ENCODE measurements around the gene USP34.
"Not testable (repeated sequence)": the region's sequence is repeated elsewhere in the genome, so short reads cannot be mapped to it uniquely, and the experiment has no call there.

The USP34 gene

DNA sequence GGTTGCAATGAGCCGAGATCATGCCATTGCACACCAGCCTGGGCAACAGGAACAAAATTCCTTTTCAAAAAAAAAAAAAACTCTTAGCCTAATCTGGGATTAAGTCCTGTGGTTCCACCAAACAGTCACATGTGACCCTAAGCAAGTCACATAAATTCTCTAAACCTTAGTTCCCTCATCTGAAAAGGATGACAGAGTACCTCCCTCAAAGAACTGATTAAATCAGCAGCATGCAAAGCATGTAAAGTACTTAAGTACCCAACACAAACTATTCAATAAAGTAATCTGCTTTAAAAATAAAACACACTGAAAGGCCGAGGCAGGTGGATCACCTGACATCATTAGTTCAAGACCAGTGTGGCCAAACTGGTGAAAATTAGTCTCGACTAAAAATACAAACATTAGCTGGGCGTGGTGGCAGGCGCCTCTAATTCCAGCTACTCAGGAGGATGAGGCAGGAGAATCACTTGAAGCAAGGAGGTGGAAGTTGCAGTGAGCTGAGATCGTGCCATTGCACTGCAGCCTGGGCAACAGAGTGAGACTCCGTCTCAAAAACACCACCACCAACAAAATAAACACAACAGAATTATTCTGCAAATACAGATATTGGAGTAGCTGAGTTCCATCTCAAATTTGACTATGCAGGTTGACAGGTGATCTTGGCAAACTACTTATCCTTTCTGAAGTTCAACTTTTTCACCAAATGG is 7.0 kb downstream of the USP34 start:
- no peak for DNase-seq (ENCODE audit: low read depth)

DNA sequence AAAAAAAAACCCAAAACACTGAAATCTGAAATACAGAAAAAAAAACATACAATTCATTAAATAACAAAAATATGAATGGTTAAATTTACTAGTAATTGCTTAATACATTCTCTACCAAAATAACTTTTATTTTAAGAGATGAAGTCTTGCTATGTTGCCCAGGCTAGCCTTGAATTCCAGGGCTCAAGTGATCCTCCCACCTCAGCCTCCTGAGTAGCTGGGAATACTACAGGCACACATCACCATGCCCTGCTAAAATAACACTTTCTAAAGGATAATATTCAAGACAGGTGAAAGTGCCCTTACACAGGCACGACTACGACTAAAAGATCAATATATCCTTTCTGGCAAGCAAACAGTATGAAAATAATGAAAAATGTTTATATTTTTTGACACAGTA is 9.5 kb downstream of the USP34 start:
- DNase-seq (ENCODE audit: low read depth): no peak

DNA sequence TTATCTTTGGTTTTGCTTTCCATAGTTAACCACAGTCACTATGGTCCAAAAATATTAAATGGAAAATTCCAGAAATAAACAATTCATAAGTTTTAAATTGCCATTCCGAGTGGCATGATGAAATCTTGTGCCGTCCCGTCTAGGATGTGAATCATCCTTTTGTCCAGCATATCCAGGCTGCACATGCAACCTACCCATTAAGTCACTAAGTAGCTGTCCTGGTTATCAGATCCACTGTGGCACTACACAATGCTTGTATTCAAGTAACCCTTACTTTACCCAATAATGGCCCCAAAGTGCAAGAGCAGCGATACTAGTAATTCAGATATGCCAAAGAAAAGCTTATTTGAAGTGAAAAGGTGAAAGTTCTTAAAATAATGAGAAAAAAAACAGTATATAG is 10.7 kb downstream of the USP34 start:
- DNase-seq (ENCODE audit: low read depth): no peak

DNA sequence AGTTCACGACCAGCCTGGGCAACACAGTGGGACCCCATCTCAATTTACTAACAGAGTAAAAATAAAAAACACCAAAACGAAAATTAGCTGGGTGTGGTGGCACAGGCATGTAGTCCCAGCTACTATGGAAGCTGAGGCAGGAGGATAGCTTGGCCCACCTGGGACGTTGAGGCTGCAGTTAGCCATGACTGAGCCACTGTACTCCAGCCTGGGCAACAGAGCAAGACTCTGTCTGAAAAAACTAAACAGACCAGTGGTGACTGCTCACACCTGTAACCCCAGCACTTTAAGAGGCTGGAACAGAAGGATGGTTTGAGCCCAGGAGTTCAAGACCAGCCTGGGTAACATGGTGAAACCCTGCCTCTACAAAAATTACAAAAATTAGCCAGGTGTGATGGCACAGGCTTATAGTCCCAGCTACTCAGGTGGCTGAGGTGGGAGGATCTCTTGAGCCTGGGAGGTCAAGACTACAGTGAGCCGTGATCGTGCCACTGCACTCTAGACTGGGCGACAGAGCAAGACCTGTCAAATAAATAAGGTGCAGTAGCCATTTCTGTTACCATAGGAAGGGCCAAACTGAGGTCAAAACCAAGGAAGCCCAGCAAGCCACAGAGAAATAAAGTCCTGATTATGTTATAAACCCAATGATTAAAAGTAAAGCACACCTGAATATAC is 14.0 kb downstream of the USP34 start:
- no peak for DNase-seq (ENCODE audit: low read depth)

DNA sequence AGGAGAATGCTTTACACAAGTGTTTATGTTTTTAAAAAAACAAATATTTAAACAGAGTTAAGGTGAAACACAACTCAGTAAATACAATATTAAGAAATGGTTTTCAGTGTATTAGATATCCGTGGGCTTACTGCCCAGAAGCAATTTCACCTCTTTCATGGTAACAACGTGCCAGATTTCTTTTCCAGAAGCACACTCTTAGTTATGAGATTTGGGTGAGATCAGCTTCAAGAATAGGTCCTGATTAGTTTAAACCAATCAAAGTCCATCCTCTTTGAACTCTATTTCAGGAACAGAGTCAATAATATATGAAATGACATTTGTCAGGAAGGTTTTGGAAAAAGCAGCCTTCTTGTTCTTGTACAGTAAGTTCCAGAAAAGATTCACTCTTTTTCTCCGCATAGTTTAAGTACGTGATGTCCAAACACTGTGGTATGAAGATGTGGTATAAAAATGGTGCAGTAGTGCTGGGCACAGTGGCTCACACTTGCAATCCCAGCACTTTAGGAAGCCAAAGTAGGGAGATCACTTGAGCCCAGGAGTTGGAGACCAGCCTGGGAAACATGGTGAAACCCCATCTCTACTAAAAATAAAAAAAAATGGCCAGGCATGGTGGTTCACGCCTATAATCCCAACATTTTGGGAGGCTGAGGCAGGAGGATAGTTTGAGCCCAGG is 14.7 kb downstream of the USP34 start:
- no peak for DNase-seq (ENCODE audit: low read depth)

DNA sequence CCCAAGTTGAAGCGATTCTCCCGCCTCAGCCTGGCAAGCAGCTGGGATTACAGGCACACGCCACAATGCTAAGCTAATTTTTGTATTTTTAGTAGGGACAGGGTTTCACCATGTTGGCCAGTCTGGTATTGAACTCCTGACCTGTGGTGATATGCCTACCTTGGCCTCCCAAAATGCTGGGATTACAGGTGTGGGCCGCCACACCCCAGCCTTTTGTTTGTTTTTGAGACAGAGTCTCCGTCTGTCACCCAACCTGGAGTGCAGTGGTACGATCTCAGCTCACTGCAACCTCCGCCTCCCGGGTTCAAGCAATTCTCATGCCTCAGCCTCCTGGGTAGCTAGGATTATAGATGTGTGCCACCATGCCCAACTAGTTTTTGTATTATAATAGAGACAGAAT is 15.9 kb downstream of the USP34 start:
- not testable (repeated sequence) for DNase-seq (ENCODE audit: low read depth)

DNA sequence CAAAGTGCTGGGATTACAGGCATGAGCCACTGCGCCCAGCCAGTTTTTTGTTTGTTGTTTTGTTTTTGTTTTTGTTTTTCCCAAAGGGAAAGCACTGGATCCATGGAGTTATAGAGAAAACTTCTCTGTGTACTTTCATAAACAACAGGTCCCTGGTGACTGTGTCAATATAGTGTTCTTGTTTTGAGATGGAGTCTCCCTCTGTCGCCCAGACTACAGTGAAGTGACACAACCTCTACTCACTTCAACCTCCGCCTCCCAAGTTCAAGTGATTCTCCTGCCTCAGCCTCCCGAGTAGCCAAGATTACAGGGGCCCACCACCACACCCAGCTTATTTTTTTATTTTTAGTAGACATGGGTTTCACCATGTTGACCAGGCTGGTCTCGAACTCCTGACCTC is 16.5 kb downstream of the USP34 start:
- DNase-seq (ENCODE audit: low read depth): no peak

DNA sequence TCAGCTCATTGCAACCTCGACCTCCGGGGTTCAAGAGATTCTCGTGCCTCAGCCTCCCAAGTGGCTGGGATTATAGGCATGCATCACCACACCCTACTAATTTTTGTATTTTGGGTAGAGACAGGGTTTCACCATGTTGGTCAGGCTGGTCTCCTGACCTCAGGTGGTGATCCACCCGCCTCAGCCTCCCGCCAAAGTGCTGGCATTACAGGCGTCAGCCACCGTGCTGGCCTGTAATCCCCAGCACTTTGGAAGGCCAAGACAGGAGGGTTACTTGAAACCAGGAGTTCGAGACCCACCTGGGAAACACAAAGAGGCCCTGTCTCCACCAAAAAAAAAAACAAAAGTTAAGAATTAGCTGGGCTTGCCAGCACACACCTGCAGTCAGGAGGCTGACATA is 18.5 kb downstream of the USP34 start:
- no peak for DNase-seq (ENCODE audit: low read depth)

DNA sequence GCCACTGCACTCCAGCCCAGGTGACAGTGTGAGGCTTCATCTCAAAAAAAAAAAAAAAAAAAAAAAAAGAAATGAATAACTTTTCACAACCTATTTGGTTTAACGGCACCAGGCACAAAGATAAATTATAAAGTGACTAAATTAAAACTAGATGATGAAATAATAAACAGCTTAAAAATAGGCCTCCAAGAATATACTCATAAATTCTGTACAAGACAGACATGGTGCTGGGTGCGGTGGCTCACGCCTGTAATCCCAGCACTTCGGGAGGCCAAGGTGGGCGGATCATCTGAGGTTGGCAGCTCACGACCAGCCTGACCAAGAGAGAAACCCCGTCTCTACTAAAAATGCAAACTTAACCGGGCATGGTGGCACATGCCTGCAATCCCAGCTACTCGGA is 19.7 kb downstream of the USP34 start:
- DNase-seq (ENCODE audit: low read depth): no peak

DNA sequence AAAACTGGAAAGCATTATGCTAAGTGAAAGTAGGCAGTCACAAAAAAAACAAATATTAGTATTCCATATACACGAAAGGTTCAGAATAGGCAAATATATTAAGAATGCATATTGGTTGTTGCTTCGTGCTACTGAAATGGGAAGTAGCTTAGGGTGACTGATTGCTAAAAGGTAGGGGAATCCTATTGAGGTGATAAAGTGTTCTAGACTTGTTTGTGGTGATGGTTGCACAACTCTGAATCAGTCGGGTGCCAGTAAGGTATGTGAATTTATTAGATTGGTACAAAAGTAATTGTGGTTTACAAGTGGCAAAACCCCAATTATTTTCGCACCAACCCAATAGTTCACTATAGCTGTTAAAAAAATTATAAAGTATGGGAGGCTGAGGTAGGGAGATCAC is 20.7 kb downstream of the USP34 start:
- no peak for DNase-seq (ENCODE audit: low read depth)

DNA sequence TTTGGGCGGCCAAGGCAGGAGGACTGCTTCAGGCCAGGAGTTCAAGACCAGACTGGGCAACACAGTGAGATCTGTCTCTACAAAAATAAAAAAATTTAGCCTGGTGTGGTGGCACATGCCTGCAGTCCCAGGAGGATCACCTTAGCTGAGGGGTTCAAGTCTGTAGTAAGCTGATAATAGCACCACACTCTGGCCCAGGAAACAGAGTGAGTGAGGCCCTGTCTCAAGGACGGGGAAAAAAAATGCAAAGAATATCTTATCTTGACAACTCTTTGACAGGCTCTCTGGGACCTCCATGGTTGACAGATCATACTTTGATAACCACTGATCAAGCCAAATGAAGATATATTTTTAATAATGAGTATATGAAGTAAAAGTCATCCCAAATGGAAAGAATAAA is 22.7 kb downstream of the USP34 start:
- no peak for DNase-seq (ENCODE audit: low read depth)

DNA sequence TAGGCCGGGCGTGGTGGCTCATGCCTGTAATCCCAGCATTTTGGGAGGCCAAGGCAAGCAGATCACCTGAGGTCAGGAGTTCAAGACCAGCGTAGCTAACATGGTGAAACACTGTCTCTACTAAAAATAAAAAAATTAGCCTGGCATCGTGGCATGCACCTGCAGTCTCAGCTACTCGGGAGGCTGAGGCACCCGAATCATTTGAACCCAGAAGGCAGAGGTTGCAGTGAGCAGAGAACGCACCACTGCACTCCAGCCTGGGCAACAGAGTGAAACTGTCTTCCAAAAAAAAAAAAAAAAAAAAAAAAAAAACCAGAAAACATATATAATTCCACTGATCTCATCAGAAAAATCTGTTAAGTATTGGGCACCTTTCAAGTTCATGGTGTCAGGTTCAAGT is 23.9 kb downstream of the USP34 start:
- not testable (repeated sequence) for DNase-seq (ENCODE audit: low read depth)

DNA sequence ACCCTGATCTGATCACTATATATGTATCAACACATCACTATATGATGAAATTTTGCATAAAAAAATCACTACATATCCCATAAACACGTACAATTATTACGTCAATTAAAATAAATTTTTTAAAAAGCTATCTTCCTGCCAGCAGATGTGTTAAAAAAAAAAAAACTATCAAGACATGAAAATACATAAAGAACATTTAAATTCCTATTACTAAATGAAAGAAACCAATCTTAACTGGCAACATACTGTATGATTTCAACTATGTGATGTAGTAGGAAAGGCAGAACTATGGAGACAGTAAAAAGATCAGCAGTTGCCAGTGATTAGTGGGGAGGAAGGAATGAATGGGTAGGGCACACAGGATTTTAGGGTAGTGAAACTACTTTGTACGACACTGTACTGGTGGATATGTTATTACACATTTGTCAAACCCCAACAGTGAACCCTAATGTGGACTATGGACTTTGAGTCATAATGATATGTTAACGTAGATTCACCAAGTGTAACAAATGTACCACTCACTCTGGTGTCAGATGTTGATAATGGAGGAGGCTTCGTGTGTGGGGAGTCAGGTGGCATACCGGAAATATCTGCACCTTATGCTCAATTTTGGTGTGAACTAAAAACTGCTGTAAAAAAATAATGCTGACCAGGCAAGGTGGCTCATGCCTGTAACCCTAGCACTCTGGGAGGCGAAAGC is 27.4 kb downstream of the USP34 start:
- no peak for DNase-seq (ENCODE audit: low read depth)

DNA sequence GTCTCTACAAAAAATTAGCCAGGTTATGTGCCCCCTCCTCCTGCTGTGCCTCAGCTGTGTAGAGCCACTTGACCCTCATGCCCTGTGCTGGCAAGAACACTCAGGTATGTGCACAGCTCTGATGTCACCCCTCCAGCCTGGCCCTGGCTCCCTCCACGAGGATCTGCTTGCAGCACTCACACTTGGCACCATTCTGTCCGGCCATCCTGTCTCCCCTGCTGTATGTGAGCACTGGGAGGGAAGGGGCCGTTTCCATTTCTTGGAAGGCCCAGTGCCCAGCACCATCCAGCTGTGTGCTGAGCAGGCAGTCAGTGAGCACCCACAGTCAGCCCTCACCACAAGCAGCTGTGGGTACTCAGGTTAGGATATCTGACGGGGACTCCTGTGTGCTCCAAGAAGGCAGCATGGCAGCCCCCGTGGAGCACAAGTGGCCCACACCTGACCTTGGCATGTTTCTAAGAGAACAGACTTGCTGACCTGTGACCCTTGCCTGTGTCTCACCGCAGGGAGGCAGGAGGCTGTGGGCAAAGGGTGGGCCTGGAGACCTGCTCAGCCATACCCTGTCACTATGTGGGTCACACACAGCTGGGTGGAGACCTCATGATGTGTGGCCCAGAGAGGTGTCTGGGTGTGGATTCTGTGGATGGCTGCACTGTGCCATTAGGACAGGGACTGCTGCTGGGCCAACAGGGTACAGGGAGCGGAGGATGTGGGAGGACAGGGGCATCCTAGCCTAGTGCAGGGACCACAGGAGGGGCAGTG is 31.5 kb downstream of the USP34 start:
- DNase-seq (ENCODE audit: low read depth): no peak

DNA sequence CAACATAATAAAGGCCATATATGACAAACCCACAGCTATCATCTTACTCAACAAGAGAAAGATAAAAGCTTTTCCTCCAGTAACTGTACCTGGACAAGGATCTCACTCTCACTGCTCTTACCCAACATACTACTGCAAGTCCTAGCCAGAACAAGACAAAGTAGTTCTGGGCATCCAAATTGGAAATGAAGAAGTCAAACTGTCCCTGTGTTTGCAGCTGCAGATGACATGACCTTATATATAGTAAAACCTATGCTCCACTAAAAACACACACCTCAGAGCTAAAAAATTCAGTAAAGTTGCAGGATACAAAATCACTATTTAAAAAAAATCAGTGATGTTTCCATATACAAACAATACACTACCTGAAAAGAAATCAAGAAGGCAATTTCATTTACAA is 32.2 kb downstream of the USP34 start:
- no peak for DNase-seq (ENCODE audit: low read depth)

DNA sequence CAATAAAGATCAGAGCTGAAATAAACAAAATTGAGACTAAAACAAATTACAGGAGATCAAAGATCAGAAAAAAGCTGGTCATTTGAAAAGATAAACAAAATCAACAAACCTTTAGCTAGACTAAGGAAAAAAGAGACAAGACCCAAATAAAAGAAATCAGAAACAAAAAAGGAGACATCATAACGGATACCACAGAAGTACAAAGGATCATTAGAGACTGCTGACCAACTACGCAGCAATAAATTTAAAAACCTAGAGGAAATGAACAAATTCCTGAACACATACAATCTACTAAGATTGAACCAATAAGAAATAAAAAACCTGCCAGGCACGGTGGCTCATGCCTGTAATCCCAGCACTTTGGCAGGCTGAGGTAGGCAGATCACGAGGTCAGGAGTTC is 33.7 kb downstream of the USP34 start:
- DNase-seq (ENCODE audit: low read depth): no peak

DNA sequence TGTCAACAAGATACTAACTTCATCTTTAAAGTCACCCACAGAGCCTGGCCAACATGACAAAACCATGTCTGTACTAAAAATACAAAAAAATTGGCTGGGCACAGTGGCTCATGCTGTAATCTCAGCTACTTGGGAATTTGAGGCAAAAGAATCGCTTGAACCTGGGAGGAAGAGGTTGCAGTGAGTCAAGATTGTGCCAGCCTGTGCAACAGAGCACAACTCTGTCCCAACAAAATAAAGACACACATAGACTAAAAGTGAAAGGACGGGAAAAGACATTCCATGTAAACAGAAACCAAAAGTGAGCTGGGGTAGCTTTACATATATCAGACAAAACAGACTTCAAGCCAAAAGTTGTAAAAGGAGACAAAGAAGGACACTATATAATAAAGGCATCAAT is 34.8 kb downstream of the USP34 start:
- DNase-seq (ENCODE audit: low read depth): no peak

DNA sequence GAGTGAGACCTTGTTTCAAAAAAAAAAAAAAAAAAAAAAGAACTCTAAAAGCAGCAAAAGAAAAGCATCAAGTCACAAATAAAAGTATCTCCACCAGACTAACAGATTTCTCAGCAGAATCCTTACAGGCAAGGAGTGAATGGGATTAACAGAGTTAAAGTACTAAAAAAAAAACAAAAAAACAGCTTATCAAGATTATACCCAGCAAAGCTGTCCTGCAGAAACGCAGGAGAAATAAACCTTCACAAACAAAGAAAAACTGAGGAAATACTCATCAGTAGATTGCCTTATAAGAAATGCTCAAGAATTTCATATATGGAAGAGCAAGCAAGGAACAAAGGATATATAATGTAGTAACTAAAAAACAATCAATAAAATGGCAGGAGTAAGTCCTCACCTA is 35.6 kb downstream of the USP34 start:
- no peak for DNase-seq (ENCODE audit: low read depth)

DNA sequence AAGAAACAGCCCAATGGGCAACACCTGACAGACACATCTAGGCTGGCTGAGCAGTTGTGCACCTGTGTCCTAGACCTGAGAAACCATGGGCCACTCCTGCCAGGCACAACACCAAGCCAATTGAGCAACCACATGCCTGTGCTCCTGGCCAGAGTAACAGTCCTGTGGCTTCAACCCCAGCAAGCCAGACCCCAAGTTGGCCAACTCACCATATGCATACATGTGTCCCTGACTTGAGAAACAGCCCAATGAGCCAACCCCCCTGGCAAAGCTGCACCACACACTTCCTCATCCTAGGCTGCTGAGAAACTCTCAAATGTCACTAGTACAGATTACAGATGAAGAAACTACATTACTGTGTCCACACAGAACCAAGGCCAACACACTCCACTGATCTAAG is 36.6 kb downstream of the USP34 start:
- no peak for DNase-seq (ENCODE audit: low read depth)

DNA sequence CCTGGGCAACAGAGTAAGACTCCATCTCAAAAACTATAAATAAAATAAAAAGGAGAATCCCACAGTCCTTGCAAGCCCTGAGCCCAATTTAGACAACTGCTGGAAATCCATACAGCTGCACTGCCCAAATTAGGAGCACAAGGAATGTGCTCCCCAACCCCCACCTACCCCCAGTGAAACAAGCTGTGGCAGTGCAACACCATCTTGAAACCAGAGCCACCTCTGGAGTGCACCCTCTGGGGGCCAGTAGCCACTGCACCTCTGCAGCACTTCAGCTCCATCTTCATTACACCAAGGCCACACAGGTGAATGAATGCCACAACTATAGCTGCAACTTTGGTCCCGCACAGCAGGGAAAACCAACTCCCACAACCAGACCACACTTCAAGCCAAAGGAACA is 37.3 kb downstream of the USP34 start:
- no peak for DNase-seq (ENCODE audit: low read depth)

DNA sequence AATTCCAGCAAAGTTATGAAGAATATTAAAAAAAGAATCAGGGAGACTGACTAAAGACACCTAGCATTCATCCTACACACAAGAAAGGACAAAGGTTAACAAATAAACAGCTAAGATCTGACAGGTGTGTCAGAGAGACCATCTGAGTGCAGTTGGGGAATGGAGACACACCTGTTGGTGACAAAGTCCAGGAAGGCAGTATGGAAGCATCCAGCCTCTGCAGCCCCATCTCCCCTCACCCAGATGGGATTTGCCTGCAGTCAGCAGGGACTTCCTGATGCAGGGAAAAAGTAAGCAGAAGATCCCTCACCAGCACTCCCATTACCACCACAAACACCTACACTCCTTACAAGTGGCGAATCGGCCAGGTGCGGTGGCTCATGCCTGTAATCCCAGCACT is 37.9 kb downstream of the USP34 start:
- no peak for DNase-seq (ENCODE audit: low read depth)

DNA sequence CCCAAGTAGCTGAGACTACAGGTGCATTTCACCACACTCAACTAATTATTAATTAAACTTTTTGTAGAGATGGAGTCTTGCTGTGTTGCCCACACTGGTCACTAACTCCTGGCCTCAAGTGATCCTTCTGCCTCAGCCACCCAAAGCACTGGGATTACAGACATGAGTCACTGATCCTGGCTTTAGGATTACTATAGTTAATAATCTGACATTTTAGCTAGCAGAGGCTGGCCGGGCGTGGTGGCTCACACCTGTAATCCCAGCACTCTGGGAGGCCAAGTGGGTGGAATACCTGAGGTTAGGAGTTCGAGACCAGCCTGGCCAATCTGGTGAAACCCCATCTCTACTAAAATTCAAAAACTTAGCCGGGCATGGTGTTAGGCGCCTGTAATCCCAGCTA is 39.5 kb downstream of the USP34 start:
- no peak for DNase-seq (ENCODE audit: low read depth)

All from activated T-helper 9 cell treated with anti-CD3 and anti-CD28 coated beads, Interleukin-2, amount 50 U/mL, for 16 hours (primary cell).